Lower lobe of right lung (tissue), 2 donors: Measurements from ENCODE around the gene STRN. TPM values are rescaled to one million over a fixed set of nuclear protein-coding genes. Genes with fewer than 3 reads are reported as not detected.

Source experiments
- ATAC-seq, 2 donors: fragments of 200-7000 bp; cut with Tn5 transposase; one replicate each; pipeline ENCODE4 v1.9.1; 2020 to 2022; ENCODE audit warnings: mild to moderate bottlenecking in 2 of 2, moderate library complexity in 2 of 2
- DNase-seq: peaks from one replicate; pipeline ENCODE4 v3.0.0-alpha.2; 2020
- H3K27ac ChIP-seq: fragments of 200-600 bp; one replicate; pipeline ENCODE4 v1.8.0; 2022
- H3K27me3 ChIP-seq: fragments of 200-600 bp; one replicate; pipeline ENCODE4 v1.8.0; 2022; ENCODE audit warnings: low read depth
- H3K36me3 ChIP-seq: fragments of 200-600 bp; one replicate; pipeline ENCODE4 v1.8.0; 2022; ENCODE audit warnings: mild to moderate bottlenecking
- H3K4me1 ChIP-seq: fragments of 200-600 bp; one replicate; pipeline ENCODE4 v1.8.0; 2022
- H3K4me3 ChIP-seq: fragments of 200-600 bp; one replicate; pipeline ENCODE4 v1.8.0; 2022; ENCODE audit warnings: mild to moderate bottlenecking
- H3K9me3 ChIP-seq: fragments of 200-600 bp; one replicate; pipeline ENCODE4 v1.8.0; 2022
- intact Hi-C: fragments of 100-400 bp; cut with DNase I; formaldehyde crosslinking; loops from one replicate; pipeline ENCODE4 v1.11.0; 2022
- total RNA-seq: library from RNA; stranded (reverse); fragmentation: NEBNext Ultra II Directional; extraction: Animal tissue kit (Norgen Biotek cat#: 25700); gene quantifications from one replicate; pipeline ENCODE4 v1.2.1, GENCODE V29; 2021
- TF ChIP-seq, protein P1 (sequence below): fragments of 200-600 bp; IDR thresholded peaks from one replicate; pipeline ENCODE4 v1.8.0; 2022; ENCODE audit warnings: antibody characterized with exemption, mild to moderate bottlenecking
- donor health status: DM: no; HTN: yes; CAD: no; lungs with severe emphysema.

The STRN gene
- total RNA-seq, 1 donor from 2014 or later: 31.1 TPM

DNA sequence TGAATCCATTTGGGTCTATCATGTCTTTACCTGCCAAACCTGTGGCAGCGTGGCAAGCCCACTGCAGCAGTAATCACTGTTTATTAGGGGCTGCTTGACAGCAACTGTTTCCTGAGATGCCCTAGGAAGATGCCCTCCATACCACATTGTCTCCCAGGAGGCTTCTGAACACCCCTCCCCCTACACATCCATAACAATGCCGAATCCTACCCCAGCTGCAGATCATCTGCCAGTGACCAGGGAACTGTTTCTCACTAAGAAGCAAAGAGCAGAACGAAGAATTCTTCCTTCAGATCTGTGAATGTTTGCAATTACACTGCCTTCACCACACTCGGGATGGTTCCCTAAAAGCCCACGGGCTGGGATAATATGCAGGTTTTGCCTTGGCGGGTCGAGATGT lies 142.1 kb downstream of the STRN start:
- TF ChIP-seq, protein P1, sequence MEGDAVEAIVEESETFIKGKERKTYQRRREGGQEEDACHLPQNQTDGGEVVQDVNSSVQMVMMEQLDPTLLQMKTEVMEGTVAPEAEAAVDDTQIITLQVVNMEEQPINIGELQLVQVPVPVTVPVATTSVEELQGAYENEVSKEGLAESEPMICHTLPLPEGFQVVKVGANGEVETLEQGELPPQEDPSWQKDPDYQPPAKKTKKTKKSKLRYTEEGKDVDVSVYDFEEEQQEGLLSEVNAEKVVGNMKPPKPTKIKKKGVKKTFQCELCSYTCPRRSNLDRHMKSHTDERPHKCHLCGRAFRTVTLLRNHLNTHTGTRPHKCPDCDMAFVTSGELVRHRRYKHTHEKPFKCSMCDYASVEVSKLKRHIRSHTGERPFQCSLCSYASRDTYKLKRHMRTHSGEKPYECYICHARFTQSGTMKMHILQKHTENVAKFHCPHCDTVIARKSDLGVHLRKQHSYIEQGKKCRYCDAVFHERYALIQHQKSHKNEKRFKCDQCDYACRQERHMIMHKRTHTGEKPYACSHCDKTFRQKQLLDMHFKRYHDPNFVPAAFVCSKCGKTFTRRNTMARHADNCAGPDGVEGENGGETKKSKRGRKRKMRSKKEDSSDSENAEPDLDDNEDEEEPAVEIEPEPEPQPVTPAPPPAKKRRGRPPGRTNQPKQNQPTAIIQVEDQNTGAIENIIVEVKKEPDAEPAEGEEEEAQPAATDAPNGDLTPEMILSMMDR: no peak
- no peaks in the 10 kb centered on the region for H3K4me1 ChIP-seq
- DNase-seq: no peak
- H3K27me3 ChIP-seq: no peaks in the 10 kb centered on the region
- no peaks in the 10 kb centered on the region for H3K9me3 ChIP-seq
- no peak overlapping the region for H3K27ac ChIP-seq
- no peak for ATAC-seq
- intact Hi-C loops: no loop called here
- no peaks in the 10 kb centered on the region for H3K36me3 ChIP-seq
- no peak overlapping the region for H3K4me3 ChIP-seq

DNA sequence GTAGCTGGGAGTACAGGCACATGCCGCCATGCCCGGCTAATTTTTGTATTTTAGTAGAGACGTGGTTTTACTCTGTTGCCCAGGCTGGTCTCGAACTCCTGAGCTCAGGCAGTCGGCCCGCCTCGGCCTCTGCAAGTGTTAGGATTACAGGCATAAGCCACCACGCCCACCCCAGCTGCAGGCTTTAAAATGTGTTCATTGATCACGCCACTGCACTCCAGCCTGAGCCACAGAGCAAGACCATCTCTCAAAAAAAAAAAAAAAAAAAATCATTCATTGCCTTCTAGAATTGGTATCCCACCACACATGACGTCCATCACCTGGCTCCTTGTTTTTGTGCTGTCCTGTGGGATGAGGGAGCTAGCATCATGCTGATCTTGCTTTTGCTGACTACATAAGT lies 142.5 kb downstream of the STRN start:
- H3K27me3 ChIP-seq: no peaks in the 10 kb centered on the region
- no peak for DNase-seq
- ATAC-seq: no peak
- intact Hi-C loops: no loop called here
- H3K4me3 ChIP-seq: no peak overlapping the region
- no peak overlapping the region for H3K27ac ChIP-seq
- no peaks in the 10 kb centered on the region for H3K4me1 ChIP-seq
- H3K36me3 ChIP-seq: no peaks in the 10 kb centered on the region
- TF ChIP-seq, protein P1: no peak
- no peaks in the 10 kb centered on the region for H3K9me3 ChIP-seq

DNA sequence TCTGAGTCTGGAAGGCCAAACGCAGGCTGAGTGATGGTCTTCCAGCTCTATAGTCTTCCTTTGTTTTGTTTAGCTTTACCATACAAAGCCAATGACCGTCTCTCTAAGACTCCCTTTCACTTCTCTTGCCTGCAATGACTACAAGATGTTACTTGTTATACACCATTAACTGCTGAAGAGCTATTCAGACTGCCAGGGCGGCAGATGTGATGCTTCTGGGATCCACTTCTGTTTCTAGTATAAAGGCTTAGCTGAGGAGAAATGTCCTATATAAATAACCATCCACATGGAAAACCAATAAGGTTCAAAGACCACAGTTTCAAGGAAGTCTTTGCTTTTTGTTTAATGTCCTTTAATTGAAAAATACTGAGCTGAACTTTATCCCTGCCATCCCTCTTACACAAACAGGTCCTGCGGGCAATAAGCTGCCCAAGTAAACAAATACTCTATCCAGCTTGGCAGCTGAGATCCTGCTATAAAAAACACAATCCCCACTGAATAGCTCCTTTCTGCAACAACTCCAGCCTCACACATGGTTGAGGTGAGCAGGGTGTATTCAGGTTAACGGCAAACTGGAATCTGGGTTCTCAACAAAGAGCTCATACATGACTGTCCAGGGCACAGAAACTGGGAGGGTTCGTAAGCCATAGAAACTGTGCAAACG lies 145.3 kb downstream of the STRN start:
- Histone ChIP-seq H3K27me3 (no peaks in the 10 kb centered on the region), H3K27ac (no peak overlapping the region), H3K36me3 (no peaks in the 10 kb centered on the region), H3K4me3 (no peak overlapping the region), H3K9me3 (no peaks in the 10 kb centered on the region), H3K4me1 (no peaks in the 10 kb centered on the region)
- ATAC-seq: no peak
- TF ChIP-seq, protein P1: no peak
- no peak for DNase-seq
- intact Hi-C loops: no loop called here

DNA sequence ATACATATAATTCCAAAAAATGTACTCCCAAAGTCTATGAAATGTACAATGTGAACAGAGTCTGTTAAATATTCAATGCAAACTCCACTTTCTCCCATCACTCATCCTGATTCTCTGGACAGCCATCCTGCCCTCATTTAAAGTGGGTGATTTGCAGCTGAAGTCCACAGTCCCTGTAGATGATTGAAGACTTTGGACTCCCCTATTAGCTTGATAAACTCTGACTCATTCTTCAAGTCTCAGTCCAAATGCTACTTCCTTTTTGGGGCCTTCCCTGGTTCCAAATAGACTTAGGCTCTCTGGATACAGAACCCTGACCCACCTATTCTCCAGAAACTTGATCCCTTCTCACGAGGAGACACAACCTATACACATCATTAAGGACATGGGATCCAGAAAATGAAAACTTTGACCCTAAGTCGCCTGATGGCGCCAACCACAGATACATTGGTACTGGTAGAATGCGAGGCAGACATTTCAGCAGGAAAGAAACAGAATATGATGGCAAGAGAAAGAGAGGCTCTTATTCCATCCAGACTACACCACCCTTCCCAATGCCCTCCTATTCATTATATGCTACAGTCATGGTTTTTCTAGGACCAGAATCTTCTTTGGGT lies 147.1 kb downstream of the STRN start:
- Histone ChIP-seq H3K27me3 (no peaks in the 10 kb centered on the region), H3K4me1 (no peaks in the 10 kb centered on the region), H3K27ac (no peak overlapping the region), H3K36me3 (no peaks in the 10 kb centered on the region), H3K9me3 (no peaks in the 10 kb centered on the region), H3K4me3 (no peak overlapping the region)
- no peak for ATAC-seq
- TF ChIP-seq, protein P1: no peak
- no peak for DNase-seq
- intact Hi-C loops: no loop called here

DNA sequence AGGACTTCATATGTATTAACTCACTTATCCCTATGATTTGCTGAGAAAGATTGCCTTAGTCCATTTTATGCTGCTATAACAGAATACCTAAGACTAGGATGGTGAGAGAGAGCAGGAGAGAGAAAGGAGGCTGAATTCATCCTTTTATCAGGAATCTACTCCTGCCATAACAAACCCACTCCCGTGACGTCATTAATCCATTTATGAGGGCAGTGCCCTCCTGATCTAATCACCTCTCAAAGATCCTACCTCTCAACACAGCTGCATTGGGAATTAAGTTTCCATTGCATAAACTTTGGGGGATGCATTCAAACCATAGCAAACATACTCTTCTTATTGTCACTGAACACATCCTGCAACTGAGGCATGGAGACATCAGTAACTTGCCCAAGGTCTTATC lies 147.8 kb downstream of the STRN start:
- no peak overlapping the region for H3K4me3 ChIP-seq
- no peaks in the 10 kb centered on the region for H3K36me3 ChIP-seq
- intact Hi-C loops: no loop called here
- no peak for DNase-seq
- no peak overlapping the region for H3K27ac ChIP-seq
- ATAC-seq: no peak
- no peaks in the 10 kb centered on the region for H3K9me3 ChIP-seq
- TF ChIP-seq, protein P1: no peak
- no peaks in the 10 kb centered on the region for H3K4me1 ChIP-seq
- no peaks in the 10 kb centered on the region for H3K27me3 ChIP-seq
